ENCODE data around the gene UCN3.

- TF ChIP-seq CTCF (IDR thresholded peaks at IDR 0.05) (no peak), POLR2A (IDR thresholded peaks at IDR 0.05) (no peak)
Observed at GRCh38 chr10:5399332-5399731, 34.6 kb downstream of the UCN3 start.

Data from testis (tissue), 2 donors.